OCI-LY3 (cell line): ENCODE results near the gene OSBPL9.

Experiments
- EZH2phosphoT487 ChIP-seq: fragments of 200-600 bp; shearing (Covaris generic); IDR thresholded peaks from 2 replicates; pipeline ENCODE4 v1.6.1; 2018; ENCODE audit warnings: antibody characterized with exemption, mixed run types, low read depth
- TF ChIP-seq, protein P1 (sequence below): fragments of 200-600, 300-600 bp; sonication (generic); IDR thresholded peaks from 2 replicates; pipeline ENCODE4 v1.5.1; 2014; ENCODE audit warnings: antibody characterized with exemption, low read length, low read depth

DNA sequence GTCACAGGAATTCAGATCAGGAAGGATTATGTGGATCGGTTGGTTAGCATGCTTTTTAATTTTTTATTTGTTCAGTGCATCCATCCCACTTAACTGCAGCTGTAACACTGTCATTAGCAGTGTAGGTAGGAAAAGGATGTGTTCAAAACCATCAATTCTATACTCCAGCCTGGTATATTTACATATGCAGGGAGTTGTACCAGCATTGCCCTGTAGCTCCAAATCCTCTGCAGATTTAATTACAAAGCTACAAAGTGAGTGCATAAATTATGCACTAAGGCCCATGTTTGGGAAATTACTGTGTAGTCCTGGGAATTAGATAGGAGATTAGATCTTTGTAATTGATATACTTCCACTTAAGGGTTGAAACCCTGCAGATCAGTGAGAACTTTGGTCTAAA, 15.9 kb upstream of the OSBPL9 start:
- TF ChIP-seq, protein P1, sequence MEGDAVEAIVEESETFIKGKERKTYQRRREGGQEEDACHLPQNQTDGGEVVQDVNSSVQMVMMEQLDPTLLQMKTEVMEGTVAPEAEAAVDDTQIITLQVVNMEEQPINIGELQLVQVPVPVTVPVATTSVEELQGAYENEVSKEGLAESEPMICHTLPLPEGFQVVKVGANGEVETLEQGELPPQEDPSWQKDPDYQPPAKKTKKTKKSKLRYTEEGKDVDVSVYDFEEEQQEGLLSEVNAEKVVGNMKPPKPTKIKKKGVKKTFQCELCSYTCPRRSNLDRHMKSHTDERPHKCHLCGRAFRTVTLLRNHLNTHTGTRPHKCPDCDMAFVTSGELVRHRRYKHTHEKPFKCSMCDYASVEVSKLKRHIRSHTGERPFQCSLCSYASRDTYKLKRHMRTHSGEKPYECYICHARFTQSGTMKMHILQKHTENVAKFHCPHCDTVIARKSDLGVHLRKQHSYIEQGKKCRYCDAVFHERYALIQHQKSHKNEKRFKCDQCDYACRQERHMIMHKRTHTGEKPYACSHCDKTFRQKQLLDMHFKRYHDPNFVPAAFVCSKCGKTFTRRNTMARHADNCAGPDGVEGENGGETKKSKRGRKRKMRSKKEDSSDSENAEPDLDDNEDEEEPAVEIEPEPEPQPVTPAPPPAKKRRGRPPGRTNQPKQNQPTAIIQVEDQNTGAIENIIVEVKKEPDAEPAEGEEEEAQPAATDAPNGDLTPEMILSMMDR, result no peak
- no peak for TF ChIP-seq EZH2phosphoT487
